SK-N-SH treated with all-trans-retinoic acid at 6 μM for 48 hours (cell line): ENCODE measurements around the gene VN1R5.

Experiments used
- ARNTL ChIP-seq: fragments of 450-650 bp; formaldehyde crosslinking; IDR thresholded peaks from 2 replicates; pipeline ENCODE4 v1.5.0; 2020; ENCODE audit warnings: low read depth, mild to moderate bottlenecking, moderate library complexity, borderline replicate concordance
- BACH2 ChIP-seq: fragments of 250-450 bp; sonication (Bioruptor Pico); IDR thresholded peaks from 2 replicates; pipeline ENCODE4 v1.9.0; 2021; ENCODE audit warnings: mild to moderate bottlenecking, borderline replicate concordance
- ISL1 ChIP-seq: fragments of 250-450 bp; sonication (Bioruptor Pico); IDR thresholded peaks from 2 replicates; pipeline ENCODE4 v2.1.2; 2022; ENCODE audit warnings: mild to moderate bottlenecking, moderate library complexity
- PPARA ChIP-seq: fragments of 250-450 bp; sonication (Bioruptor Pico); IDR thresholded peaks from 2 replicates; pipeline ENCODE4 v1.5.0; 2020; ENCODE audit warnings: mild to moderate bottlenecking, borderline replicate concordance
- RARB ChIP-seq: fragments of 250-450 bp; sonication (Bioruptor Pico); IDR thresholded peaks from 2 replicates; pipeline ENCODE4 v1.8.0; 2021; ENCODE audit warnings: mild to moderate bottlenecking, moderate library complexity
- SNAI2 ChIP-seq: fragments of 250-450 bp; sonication (Bioruptor Pico); IDR thresholded peaks from 2 replicates; pipeline ENCODE4 v1.5.0; 2020; ENCODE audit warnings: mild to moderate bottlenecking, moderate library complexity
- ZNF70 ChIP-seq: fragments of 450-650 bp; formaldehyde crosslinking; IDR thresholded peaks from 2 replicates; pipeline ENCODE4 v1.5.0; 2020; ENCODE audit warnings: mild to moderate bottlenecking, moderate library complexity
- ZNF8 ChIP-seq: fragments of 450-650 bp; formaldehyde crosslinking; IDR thresholded peaks from 2 replicates; pipeline ENCODE4 v1.5.0; 2020; ENCODE audit warnings: mild to moderate bottlenecking, moderate library complexity
- TF ChIP-seq, protein P1 (sequence below): fragments of 250-450 bp; sonication (Bioruptor Pico); IDR thresholded peaks from 2 replicates; pipeline ENCODE4 v1.8.0; 2020; ENCODE audit warnings: mild to moderate bottlenecking, moderate library complexity, borderline replicate concordance

DNA sequence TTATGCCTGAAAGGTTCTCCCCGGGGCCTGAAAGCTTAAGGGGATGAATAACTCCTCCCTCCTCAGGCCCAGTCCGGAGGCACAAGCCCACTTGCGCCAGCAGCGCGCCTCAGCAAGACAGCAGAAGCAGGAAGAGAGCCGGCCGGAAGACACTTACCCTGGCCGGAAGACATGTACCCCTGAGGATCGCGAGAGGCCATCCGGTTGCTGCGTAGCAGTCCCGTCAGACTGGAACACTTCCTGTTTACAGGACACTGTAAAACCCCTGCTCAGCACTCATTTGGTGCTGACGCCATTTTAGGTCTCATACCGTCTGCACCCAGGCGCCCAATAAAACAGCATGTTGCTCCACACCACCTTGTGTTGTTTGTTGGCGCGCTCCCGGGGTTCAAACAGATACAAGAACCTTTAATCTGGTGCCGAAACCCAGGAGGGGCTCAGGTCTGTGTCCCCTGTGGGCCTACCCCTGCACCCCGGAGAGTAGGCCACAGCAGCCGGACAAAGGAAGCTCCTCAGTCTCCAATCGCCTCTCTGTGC is 30.3 kb downstream of the VN1R5 start:
- TF ChIP-seq PPARA (no peak), RARB (CRISPR knock-in tag) (no peak), BACH2 (CRISPR knock-in tag) (no peak), SNAI2 (CRISPR knock-in tag) (no peak), ARNTL (CRISPR knock-in tag) (no peak), ZNF70 (CRISPR knock-in tag) (no peak), ZNF8 (no peak), ISL1 (CRISPR knock-in tag) (no peak)
- TF ChIP-seq, protein P1, sequence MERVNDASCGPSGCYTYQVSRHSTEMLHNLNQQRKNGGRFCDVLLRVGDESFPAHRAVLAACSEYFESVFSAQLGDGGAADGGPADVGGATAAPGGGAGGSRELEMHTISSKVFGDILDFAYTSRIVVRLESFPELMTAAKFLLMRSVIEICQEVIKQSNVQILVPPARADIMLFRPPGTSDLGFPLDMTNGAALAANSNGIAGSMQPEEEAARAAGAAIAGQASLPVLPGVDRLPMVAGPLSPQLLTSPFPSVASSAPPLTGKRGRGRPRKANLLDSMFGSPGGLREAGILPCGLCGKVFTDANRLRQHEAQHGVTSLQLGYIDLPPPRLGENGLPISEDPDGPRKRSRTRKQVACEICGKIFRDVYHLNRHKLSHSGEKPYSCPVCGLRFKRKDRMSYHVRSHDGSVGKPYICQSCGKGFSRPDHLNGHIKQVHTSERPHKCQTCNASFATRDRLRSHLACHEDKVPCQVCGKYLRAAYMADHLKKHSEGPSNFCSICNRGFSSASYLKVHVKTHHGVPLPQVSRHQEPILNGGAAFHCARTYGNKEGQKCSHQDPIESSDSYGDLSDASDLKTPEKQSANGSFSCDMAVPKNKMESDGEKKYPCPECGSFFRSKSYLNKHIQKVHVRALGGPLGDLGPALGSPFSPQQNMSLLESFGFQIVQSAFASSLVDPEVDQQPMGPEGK (CRISPR knock-in tag): no peak
